ENCODE data around the gene FBL. TPM values are rescaled to one million over a fixed set of nuclear protein-coding genes. Genes with fewer than 3 reads are reported as not detected.

Gene FBL
- total RNA-seq, 1 experiment from 2014 or later = 374 TPM

DNA sequence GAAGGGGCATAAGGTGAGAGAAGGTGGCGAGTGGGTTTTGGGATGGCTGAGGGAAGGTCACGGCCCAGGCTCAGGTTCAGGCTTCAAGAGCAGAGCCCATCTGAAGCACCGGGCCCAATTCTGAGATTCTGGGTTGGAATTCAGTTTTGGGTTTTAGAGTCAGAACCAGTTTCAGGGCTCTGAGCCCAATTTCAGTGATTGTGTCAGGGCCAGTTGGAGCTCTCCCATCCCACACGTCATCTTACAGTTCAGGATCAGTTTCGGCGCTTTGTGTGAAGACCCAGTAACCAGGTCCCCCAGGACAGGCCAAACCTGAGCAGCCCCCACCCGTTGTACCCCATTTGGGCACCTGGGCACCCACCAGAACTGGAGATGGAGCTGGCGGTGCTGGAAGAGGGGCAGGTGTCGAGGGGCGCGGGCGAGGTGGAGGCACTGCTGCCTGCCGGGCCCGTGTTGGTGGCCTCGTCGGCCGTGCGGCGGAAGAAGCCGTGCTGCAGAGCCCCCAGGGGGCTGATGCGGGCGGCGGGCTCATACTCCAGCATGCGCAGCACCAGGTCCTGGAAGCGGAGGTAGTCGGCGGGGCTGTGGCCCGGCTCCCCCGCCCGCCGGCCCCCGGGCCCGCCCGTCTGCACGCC, 19.8 kb downstream of the FBL start:
- no peaks in the 10 kb centered on the region for H3K4me1 ChIP-seq
- TF ChIP-seq, protein P1, sequence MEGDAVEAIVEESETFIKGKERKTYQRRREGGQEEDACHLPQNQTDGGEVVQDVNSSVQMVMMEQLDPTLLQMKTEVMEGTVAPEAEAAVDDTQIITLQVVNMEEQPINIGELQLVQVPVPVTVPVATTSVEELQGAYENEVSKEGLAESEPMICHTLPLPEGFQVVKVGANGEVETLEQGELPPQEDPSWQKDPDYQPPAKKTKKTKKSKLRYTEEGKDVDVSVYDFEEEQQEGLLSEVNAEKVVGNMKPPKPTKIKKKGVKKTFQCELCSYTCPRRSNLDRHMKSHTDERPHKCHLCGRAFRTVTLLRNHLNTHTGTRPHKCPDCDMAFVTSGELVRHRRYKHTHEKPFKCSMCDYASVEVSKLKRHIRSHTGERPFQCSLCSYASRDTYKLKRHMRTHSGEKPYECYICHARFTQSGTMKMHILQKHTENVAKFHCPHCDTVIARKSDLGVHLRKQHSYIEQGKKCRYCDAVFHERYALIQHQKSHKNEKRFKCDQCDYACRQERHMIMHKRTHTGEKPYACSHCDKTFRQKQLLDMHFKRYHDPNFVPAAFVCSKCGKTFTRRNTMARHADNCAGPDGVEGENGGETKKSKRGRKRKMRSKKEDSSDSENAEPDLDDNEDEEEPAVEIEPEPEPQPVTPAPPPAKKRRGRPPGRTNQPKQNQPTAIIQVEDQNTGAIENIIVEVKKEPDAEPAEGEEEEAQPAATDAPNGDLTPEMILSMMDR (IDR thresholded peaks at IDR 0.05; ENCODE audit: insufficient read depth in 1 of 2, low read depth in 1 of 2, low read length in 1 of 2, severe bottlenecking in 1 of 2, unreplicated experiment in 1 of 2) = no peak
- Mint-ChIP-seq H3K36me3 (ENCODE audit: insufficient read depth, unreplicated experiment) (peaks cover 22% of the 10 kb centered on the region), H3K27ac (ENCODE audit: unreplicated experiment) (no peak overlapping the region), H3K9me3 (ENCODE audit: unreplicated experiment) (no peaks in the 10 kb centered on the region), H3K4me3 (ENCODE audit: unreplicated experiment) (no peak overlapping the region), H3K4me1 (ENCODE audit: low read depth, unreplicated experiment) (no peaks in the 10 kb centered on the region), H3K27me3 (ENCODE audit: insufficient read depth, unreplicated experiment) (no peaks in the 10 kb centered on the region)
- no peak for DNase-seq
- no peaks in the 10 kb centered on the region for H3K27me3 ChIP-seq (replicated peaks; ENCODE audit: control insufficient read depth, insufficient read depth, low read length)
- H3K4me3 ChIP-seq (ENCODE audit: low read depth, low read length) = no peak overlapping the region
- H3K9me3 ChIP-seq = no peaks in the 10 kb centered on the region
- CTCF ChIA-PET = interaction anchor here (0.5 kb wide), 1 partner anchor 412 kb away, joined by 4 read pairs; no protein-coding TSS in a partner anchor
- H3K36me3 ChIP-seq (ENCODE audit: control insufficient read depth, insufficient read depth, low read length) = peaks cover 2% of the 10 kb centered on the region; the same call in 1 of the 2 replicates
- no TSS peak for BruUV-seq (replicated peaks)
- intact Hi-C loops (cut with micrococcal nuclease; ENCODE audit: unreplicated experiment) = no loop called here
- POLR2A ChIA-PET = no interaction called here

DNA sequence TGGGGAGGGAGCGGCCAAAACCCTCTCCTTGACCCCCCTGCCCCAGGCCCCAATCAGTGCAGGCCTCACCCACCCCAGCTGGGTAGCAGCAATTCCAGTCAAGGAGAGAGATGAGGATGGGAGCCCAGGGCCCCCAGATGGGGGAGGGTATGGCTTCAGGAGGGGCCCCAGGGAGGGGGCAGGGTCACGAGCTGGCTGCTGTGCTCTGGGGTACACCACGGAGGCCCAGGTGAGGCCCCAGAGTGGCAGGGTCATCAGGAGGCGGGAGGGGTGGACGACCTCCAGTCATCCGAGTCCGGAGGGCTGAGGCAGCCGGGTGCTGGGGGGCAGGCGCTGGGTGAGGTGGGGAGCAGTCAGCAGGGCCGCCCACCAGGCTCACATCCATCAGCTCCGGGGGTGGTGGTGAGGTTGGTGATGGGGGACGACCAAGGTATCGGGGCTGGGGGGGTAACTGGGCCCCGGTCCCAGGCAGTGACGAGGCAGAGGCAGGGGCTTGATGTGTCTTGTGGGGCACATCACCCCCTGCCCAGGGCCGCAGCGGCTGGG, 20.6 kb downstream of the FBL start:
- Mint-ChIP-seq H3K27me3 (ENCODE audit: insufficient read depth, unreplicated experiment) (no peaks in the 10 kb centered on the region), H3K4me1 (ENCODE audit: low read depth, unreplicated experiment) (no peaks in the 10 kb centered on the region), H3K4me3 (ENCODE audit: unreplicated experiment) (no peak overlapping the region), H3K9me3 (ENCODE audit: unreplicated experiment) (no peaks in the 10 kb centered on the region), H3K27ac (ENCODE audit: unreplicated experiment) (no peak overlapping the region), H3K36me3 (ENCODE audit: insufficient read depth, unreplicated experiment) (peaks cover 17% of the 10 kb centered on the region)
- Histone ChIP-seq H3K4me1 (no peaks in the 10 kb centered on the region), H3K27me3 (replicated peaks; ENCODE audit: control insufficient read depth, insufficient read depth, low read length) (no peaks in the 10 kb centered on the region), H3K4me3 (ENCODE audit: low read depth, low read length) (no peak overlapping the region), H3K36me3 (ENCODE audit: control insufficient read depth, insufficient read depth, low read length) (peaks cover 2% of the 10 kb centered on the region; the same call in 1 of the 2 replicates), H3K9me3 (no peaks in the 10 kb centered on the region)
- no peak for DNase-seq
- POLR2A ChIA-PET = no interaction called here
- CTCF ChIA-PET = no interaction called here
- intact Hi-C loops (cut with micrococcal nuclease; ENCODE audit: unreplicated experiment) = no loop called here
- BruUV-seq (replicated peaks) = no TSS peak
- TF ChIP-seq, protein P1 (IDR thresholded peaks at IDR 0.05; ENCODE audit: insufficient read depth in 1 of 2, low read depth in 1 of 2, low read length in 1 of 2, severe bottlenecking in 1 of 2, unreplicated experiment in 1 of 2) = no peak

DNA sequence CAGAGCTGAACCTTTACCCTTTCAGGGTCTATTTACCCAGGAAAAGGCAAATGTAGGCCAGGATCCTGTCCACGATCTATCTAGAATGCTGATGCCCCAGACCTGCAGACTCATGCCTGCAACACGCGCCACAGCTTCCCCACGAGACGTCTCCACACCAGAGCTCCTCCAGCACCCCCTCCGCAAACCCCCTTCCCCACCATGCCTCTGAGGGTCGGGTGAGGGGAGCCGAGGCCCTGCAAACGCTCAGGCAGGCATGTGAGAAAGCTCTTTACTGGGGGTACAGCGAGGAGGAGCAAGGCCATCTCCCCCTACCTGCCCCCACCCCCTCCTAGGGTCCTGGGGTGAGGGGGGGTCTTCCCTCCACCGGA, 21.1 kb downstream of the FBL start:
- no peak overlapping the region for H3K27ac Mint-ChIP-seq (ENCODE audit: unreplicated experiment)
- no peaks in the 10 kb centered on the region for H3K27me3 Mint-ChIP-seq (ENCODE audit: insufficient read depth, unreplicated experiment)
- no TSS peak for BruUV-seq (replicated peaks)
- no peaks in the 10 kb centered on the region for H3K4me1 Mint-ChIP-seq (ENCODE audit: low read depth, unreplicated experiment)
- ChIA-PET CTCF (no interaction called here), POLR2A (no interaction called here)
- no peak overlapping the region for H3K4me3 ChIP-seq (ENCODE audit: low read depth, low read length)
- DNase-seq = no peak
- H3K36me3 Mint-ChIP-seq (ENCODE audit: insufficient read depth, unreplicated experiment) = peaks cover 17% of the 10 kb centered on the region
- H3K4me1 ChIP-seq = no peaks in the 10 kb centered on the region
- H3K9me3 ChIP-seq = no peaks in the 10 kb centered on the region
- no peaks in the 10 kb centered on the region for H3K27me3 ChIP-seq (replicated peaks; ENCODE audit: control insufficient read depth, insufficient read depth, low read length)
- no peaks in the 10 kb centered on the region for H3K9me3 Mint-ChIP-seq (ENCODE audit: unreplicated experiment)
- intact Hi-C loops (cut with micrococcal nuclease; ENCODE audit: unreplicated experiment) = no loop called here
- TF ChIP-seq, protein P1 (IDR thresholded peaks at IDR 0.05; ENCODE audit: insufficient read depth in 1 of 2, low read depth in 1 of 2, low read length in 1 of 2, severe bottlenecking in 1 of 2, unreplicated experiment in 1 of 2) = no peak
- H3K4me3 Mint-ChIP-seq (ENCODE audit: unreplicated experiment) = no peak overlapping the region
- peaks cover 2% of the 10 kb centered on the region; the same call in 1 of the 2 replicates for H3K36me3 ChIP-seq (ENCODE audit: control insufficient read depth, insufficient read depth, low read length)
